ENCODE measurements around the gene NCDN.

The NCDN gene

DNA sequence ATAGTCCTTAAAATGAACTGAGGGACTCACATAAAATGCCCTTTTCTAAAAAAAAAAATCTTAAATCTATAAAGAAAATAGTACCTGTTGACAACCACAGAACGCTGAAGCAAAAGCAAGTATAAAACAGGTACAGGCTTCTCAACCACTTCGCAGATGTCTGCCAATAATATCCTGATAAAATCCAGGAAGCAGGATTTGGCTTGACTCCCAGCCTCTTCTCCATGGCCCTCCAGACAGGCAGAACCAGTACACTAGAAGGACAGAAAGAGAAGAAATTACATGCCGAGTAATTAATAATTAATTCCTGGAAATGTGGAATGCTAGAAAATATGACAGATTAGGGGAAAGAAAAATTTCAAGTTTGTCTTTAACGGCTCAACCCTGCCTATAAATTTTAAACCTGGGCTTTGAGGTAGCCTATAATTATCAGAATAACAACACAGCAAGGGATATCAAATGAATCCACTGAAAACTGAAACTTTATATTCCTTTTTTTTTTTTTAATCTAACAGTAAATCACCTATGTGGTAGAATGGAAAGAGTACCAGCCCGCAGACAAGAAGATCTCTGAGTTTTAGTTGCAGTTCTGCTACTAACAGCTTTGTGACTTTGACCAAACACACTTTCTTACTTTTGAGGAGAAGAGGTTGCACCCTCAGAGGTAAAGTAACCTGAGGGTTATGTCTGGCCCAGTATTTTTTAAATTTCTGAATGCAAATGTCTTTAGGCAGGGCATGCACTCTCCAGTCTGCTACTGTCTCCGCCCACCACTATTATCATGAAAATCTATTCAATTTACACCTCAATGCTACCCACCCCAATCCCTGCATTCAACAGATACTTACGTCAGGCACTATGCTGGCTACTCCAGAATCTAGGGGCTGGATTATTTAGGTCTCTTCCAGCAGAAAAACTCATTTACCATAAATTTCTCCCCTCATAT, 3.1 kb upstream of the NCDN start:
- DNase-seq (ENCODE audit: low spot score), result no peak

GRCh38 chr1:35555212-35555584, 2.4 kb upstream of the NCDN start:
- no peak for DNase-seq (ENCODE audit: low spot score)

DNA sequence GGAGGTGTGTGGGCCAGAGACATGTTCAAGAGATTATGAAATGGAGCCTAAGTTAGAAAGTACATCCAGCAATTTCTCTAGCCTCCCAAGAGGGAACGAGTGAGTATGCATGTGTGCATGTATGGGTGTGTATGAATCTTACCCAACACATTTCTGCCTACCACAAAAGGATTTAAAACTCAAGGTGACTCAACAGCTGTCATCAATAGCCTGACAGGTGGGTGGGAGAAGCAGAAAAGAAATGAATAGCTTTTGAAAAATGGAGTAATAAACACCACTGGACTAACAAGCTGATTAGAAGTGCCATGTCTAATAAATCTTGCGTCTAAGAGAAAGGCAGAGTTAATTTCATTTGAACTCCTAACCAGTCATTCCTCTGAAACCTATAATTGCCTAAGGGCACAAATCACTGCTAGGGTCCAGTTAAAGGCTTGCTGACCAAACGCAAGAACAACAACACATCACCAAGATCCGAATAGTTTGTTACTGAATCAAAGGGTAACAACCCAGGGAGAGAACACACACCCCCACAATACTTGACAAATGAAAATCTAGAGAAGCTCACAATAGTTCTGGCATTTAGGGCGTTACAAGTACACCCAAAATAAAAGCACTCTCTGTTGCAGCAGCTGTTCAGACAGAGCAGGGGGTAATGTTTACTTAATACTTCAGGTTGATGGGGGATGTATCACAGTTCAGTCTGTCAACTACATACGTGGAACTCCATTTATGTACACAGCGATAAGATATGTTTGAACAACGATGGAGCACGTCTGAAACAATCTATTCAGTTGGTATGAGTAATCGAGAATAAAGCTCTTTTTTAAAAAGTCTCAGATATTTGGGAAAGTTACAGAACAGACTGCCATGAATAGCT, 1.8 kb upstream of the NCDN start:
- DNase-seq (ENCODE audit: low spot score), result no peak

- DNase-seq (ENCODE audit: low spot score), result no peak
These were observed 998 bp upstream of the NCDN start for GRCh38 chr1:35556484-35557117.

- DNase-seq (ENCODE audit: low spot score), result peak; percentile 92
These were observed 435 bp upstream of the NCDN start, which contains the start of gene KIAA0319L for GRCh38 chr1:35557118-35557610. Gene KIAA0319L (minus strand): TSS chr1:35557403. CDS start chr1:35554491, 2,912 bp downstream.

- DNase-seq (ENCODE audit: low spot score), result no peak
These were observed 1.0 kb downstream of the NCDN start for GRCh38 chr1:35558374-35559316.

GRCh38 chr1:35559317-35559944, 1.8 kb downstream of the NCDN start:
- no peak for DNase-seq (ENCODE audit: low spot score)

DNA sequence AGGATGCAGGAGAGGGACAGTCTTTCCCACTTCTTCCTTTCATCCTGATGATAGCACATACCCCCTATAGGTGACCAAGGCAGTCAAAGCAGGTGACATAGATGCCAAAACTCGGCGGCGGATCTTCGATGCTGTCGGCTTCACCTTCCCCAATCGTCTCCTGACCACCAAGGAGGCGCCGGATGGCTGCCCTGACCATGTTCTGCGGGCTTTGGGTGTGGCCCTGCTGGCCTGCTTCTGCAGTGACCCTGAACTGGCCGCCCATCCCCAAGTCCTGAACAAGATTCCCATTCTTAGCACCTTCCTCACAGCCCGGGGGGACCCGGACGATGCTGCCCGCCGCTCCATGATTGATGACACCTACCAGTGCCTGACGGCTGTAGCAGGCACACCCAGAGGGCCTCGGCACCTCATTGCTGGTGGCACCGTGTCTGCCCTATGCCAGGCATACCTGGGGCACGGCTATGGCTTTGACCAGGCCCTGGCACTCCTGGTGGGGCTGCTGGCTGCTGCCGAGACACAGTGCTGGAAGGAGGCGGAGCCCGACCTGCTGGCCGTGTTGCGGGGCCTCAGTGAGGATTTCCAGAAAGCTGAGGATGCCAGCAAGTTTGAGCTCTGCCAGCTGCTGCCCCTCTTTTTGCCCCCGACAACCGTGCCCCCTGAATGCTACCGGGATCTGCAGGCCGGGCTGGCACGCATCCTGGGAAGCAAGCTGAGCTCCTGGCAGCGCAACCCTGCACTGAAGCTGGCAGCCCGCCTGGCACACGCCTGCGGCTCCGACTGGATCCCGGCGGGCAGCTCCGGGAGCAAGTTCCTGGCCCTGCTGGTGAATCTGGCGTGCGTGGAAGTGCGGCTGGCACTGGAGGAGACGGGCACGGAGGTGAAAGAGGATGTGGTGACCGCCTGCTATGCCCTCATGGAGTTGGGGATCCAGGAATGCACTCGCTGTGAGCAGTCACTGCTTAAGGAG, 2.9 kb downstream of the NCDN start:
- DNase-seq (ENCODE audit: low spot score), result no peak

DNA sequence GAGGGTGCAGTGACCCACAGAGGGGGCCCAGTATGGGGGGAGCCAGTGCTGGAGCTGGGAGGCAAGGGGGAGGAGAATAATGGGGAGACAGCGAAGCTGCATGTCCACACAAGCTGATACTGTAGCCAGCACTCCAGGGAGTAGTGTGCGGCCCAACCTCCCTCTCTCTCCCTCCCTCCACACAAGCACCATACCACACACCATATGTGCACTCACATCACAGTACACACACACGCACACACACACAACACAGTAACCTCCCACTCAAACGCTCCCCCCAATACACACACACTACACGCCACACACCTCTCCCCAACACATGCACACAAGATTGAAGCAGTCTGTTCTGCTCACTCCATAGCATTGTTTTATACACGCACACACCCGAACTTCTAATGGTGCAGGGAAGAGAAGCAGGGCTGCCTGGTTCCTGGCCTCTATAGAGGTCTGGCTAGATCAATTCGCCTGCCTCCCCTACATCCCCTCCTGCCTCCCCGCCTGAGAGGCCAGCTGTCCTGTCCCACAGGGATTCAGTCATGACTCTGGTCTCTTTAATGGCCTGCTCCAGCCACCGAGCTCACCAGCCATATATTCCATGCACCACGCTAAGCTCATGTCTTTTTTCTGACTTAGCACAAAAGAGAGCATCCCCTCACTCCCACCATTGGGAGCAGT, 3.8 kb downstream of the NCDN start:
- no peak for DNase-seq (ENCODE audit: low spot score)

DNA sequence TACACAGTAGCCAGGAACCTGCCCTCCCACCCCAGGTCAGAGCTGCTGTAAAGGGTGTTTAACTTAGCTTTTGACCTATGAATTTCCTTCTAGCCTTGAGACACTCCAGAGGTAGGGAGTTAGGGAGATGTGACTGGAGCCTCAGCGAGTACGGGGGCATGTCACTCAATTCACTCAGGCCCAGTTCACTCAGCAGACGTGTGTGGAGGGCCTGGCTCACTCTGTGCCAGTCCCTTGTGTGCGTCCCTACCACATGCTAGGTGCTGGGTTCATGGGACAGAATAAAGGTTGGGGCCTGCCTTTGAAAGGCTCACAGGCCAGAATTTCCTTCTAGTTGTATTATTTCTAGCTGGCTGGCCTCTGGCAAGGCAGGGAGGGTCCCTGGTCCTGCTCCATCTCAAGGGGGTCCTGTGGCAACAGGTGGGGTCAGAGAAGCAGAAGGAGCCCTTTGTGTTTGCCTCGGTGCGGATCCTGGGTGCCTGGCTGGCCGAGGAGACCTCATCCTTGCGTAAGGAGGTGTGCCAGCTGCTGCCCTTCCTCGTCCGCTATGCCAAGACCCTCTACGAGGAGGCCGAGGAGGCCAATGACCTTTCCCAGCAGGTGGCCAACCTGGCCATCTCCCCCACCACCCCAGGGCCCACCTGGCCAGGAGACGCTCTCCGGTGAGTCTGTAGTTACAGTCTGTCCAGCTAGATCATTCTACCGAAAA, 4.5 kb downstream of the NCDN start:
- no peak for DNase-seq (ENCODE audit: low spot score)

- no peak for DNase-seq (ENCODE audit: low spot score)
These were observed 5.6 kb downstream of the NCDN start for GRCh38 chr1:35563166-35563565.

DNA sequence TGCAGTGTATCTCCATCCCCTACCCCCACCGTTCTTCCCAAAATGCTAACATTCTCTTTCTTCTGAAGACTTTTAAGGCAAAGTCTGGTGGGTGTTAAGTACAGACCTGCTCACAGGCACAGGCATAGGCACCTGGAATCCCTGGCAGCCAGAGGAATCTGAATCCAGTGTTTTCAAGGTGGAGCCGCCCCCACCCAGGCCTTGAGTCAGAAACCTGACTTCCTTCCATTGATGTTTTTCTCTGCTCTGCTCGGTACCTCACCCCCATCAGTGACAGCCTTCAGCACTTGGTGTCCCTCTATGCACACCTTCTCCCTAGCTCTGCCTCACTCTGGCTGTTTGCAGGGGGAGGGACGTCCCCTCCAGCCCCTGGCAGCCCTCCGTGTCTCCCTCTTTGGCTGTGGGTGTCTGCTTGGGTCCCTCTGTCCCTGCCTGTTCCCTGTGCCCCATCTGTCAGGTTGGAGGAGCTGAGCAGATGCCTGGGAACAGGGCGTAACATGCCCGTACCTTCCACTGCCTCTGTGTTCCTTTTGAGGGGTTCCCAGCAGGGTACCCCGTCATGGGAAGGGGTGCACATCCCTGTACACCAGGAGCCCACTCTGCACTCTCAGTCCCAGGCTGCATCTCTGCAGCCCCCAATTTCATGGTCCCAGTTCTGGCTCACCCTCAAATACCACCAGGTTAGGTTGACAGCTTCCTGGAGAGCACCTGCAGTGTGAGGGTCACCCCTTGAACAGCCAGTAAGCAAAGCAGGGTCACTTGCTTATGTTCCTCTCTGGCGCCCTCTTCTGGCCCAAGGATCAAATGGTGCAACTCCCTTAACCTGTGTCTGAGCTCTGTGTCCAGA, 6.7 kb downstream of the NCDN start:
- peak; percentile 81 for DNase-seq (ENCODE audit: low spot score)

GRCh38 chr1:35564884-35565741, 7.5 kb downstream of the NCDN start:
- no peak for DNase-seq (ENCODE audit: low spot score)

DNA sequence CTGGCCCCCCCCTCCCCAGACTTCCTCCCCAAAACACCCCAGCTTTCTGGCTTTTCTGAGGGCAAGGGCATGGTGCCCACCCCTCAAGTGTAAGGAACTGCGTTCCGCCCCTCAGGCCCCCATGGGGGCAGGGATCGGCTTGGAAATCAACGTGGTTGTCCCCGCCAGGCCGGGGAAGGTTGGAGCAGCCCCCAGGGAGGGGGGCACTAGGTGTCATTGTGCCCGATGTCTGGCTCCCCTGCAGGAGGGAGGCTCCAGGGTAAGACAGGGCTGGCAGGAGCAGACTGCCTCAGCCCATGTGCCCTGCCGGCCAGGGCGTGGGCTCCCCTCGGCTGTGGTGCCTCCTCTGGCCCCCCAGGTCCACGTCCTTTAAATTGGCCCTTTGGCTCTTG, 8.1 kb downstream of the NCDN start:
- no peak for DNase-seq (ENCODE audit: low spot score)

GRCh38 chr1:35567947-35568558, 10.5 kb downstream of the NCDN start:
- DNase-seq (ENCODE audit: low spot score), result no peak

DNA sequence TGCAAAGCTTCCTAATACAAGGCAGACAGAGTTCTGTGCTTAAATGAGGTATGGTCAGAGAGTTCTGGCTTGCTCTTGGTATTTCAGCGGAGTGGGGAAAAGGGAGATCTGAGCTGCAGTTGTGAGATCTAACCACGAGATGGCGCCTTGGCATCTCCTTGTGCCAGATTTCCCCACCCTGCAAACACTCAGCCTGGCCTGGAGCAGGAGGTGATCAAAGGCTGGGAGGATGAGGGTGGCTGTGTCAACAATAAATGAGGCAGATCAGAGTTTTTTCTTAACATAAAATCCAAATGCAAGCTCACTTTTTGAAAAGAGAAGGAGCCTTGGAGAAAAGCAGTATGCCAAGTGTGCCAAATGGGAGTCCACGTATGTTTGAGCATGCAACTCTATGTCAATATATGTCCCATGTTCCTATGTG, 11.4 kb downstream of the NCDN start:
- peak; percentile 89 for DNase-seq (ENCODE audit: low spot score)

All from AG08395 (cell line).